Smooth muscle cell (in vitro differentiated cells): Measurements from ENCODE around the gene MBOAT2. TPM values are rescaled to one million over a fixed set of nuclear protein-coding genes. Genes with fewer than 3 reads are reported as not detected.
A peak's percentile ranks its signal among the peaks of the same experiment; 100 is the strongest.

Source experiments
- DNase-seq: peaks from one replicate; lab custom pipeline; 2025; ENCODE audit not compliant: unreplicated experiment; lab: John Stamatoyannopoulos, UW
- H2AFZ ChIP-seq: fragments of 200-600 bp; sonication (generic); 2 replicates; pipeline ENCODE4 v1.6.0; 2016; ENCODE audit warnings: antibody characterized with exemption, low read depth, mild to moderate bottlenecking
- H3F3A ChIP-seq: fragments of 200-600 bp; sonication (generic); 2 replicates; pipeline ENCODE4 v1.6.0; 2017; ENCODE audit warnings: antibody characterized with exemption, low read depth
- H3K27ac ChIP-seq: fragments of 200-600 bp; sonication (generic); 2 replicates; pipeline ENCODE4 v1.5.1; 2016; ENCODE audit warnings: low read depth, mild to moderate bottlenecking
- H3K27me3 ChIP-seq: fragments of 200-600 bp; sonication (generic); 2 replicates; pipeline ENCODE4 v1.6.1; 2016; ENCODE audit warnings: low read depth, mild to moderate bottlenecking
- H3K36me3 ChIP-seq: fragments of 200-600 bp; sonication (generic); 2 replicates; pipeline ENCODE4 v1.5.1; 2016; ENCODE audit warnings: low read depth
- H3K4me1 ChIP-seq: fragments of 200-600 bp; sonication (generic); 2 replicates; pipeline ENCODE4 v1.5.1; 2016; ENCODE audit warnings: low read depth
- H3K4me2 ChIP-seq: fragments of 200-600 bp; sonication (generic); 2 replicates; pipeline ENCODE4 v1.6.0; 2016; ENCODE audit warnings: mild to moderate bottlenecking
- H3K4me3 ChIP-seq: fragments of 200-600 bp; sonication (generic); 2 replicates; pipeline ENCODE4 v1.5.1; 2016; ENCODE audit warnings: mild to moderate bottlenecking
- H3K79me2 ChIP-seq: fragments of 200-600 bp; sonication (generic); 2 replicates; pipeline ENCODE4 v1.6.0; 2016; ENCODE audit warnings: low read depth, mild to moderate bottlenecking
- H3K9ac ChIP-seq: fragments of 200-600 bp; sonication (generic); 2 replicates; pipeline ENCODE4 v1.6.0; 2016; ENCODE audit warnings: low read depth
- H3K9me3 ChIP-seq: fragments of 200-600 bp; sonication (generic); replicated peaks from 2 replicates; pipeline ENCODE4 v1.5.1; 2016; ENCODE audit warnings: low read depth
- H4K20me1 ChIP-seq: fragments of 200-600 bp; sonication (generic); 2 replicates; pipeline ENCODE4 v1.6.0; 2016; ENCODE audit warnings: low read depth
- WGBS: methylation state at CpG from one replicate; pipeline ENCODE4 v1.1.7; 2016; ENCODE audit warnings: low lambda C conversion rate; 5-methylcytosine and 5-hydroxymethylcytosine counted together
- polyA plus RNA-seq: library from polyadenylated mRNA; unstranded; fragments of >200 nt; fragmentation: Nextera tagmentation; extraction: Ambion mirVana; gene quantifications from 2 replicates; pipeline ENCODE4 v1.2.1, GENCODE V29; 2016
- total RNA-seq: library from RNA; depleted of rRNA; stranded (reverse); fragments of >200 nt; gene quantifications from 2 replicates; pipeline ENCODE4 v1.2.3, GENCODE V29; 2014
- TF ChIP-seq, protein P1 (sequence below): fragments of 200-600 bp; sonication (generic); IDR thresholded peaks from 2 replicates; pipeline ENCODE4 v1.5.1; 2017; ENCODE audit warnings: borderline replicate concordance, mild to moderate bottlenecking, antibody characterized with exemption; ENCODE audit not compliant: insufficient read depth, poor library complexity, severe bottlenecking

MBOAT2 gene
- total and polyA plus RNA-seq, 2 experiments from 2014 or later, result 24.1 to 32.6 TPM

GRCh38 chr2:8805278-8806210 is 197.9 kb downstream of the MBOAT2 start:
- Histone ChIP-seq H3K79me2 (no peaks in the 10 kb centered on the region), H3K4me1 (no peaks in the 10 kb centered on the region), H3K4me3 (no peak overlapping the region), H3K36me3 (peaks cover 6% of the 10 kb centered on the region), H3K4me2 (no peak overlapping the region), H4K20me1 (peaks cover 12% of the 10 kb centered on the region), H3K9ac (no peak overlapping the region), H3K27ac (no peak overlapping the region), H3K27me3 (no peaks in the 10 kb centered on the region), H3K9me3 (no peaks in the 10 kb centered on the region), H2AFZ (no peak overlapping the region), H3F3A (no peaks in the 10 kb centered on the region)
- DNase-seq, result no peak
- WGBS, result 85% methylated on average over 6 of the region's 6 CpGs
- TF ChIP-seq, protein P1, sequence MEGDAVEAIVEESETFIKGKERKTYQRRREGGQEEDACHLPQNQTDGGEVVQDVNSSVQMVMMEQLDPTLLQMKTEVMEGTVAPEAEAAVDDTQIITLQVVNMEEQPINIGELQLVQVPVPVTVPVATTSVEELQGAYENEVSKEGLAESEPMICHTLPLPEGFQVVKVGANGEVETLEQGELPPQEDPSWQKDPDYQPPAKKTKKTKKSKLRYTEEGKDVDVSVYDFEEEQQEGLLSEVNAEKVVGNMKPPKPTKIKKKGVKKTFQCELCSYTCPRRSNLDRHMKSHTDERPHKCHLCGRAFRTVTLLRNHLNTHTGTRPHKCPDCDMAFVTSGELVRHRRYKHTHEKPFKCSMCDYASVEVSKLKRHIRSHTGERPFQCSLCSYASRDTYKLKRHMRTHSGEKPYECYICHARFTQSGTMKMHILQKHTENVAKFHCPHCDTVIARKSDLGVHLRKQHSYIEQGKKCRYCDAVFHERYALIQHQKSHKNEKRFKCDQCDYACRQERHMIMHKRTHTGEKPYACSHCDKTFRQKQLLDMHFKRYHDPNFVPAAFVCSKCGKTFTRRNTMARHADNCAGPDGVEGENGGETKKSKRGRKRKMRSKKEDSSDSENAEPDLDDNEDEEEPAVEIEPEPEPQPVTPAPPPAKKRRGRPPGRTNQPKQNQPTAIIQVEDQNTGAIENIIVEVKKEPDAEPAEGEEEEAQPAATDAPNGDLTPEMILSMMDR, result no peak

DNA sequence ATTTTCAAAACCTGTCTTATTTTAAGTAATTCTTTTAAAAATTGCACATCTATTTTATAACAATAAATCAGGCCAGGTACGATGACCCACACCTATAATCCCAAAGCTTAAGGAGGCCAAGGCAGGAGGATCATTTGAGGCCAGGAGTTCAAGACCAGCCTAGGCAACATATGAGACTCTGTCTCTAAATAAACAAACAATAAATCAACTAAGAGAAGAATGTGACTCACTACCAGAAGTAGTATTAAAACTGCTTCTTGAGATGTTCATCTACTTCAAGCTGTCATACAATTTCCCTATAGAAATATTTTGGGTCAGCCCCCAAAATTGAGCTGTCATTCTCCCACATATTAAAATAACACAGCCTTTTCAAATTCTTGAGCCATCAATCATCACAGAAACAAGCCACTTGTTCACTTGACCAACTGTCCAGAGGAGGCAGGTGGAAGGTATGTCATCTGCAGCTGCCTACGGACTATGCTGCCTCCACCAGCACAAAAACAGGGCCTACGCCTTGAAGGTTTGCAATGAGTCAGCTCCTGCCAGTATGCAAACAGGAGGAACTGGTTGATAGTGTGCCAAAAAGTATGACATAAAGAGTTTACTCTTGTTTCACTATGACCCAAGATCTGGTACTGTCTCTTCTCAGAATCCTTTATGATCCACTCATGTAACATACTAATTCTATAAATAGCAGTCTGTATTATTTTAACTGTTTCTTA is 199.7 kb downstream of the MBOAT2 start:
- Histone ChIP-seq H3K4me2 (no peak overlapping the region), H3F3A (no peaks in the 10 kb centered on the region), H2AFZ (no peak overlapping the region), H3K79me2 (no peaks in the 10 kb centered on the region), H3K4me3 (no peak overlapping the region), H3K4me1 (no peaks in the 10 kb centered on the region), H3K27ac (peak overlapping the region; percentile 74), H3K9me3 (no peaks in the 10 kb centered on the region), H3K27me3 (no peaks in the 10 kb centered on the region), H4K20me1 (peaks cover 9% of the 10 kb centered on the region), H3K9ac (no peak overlapping the region), H3K36me3 (peaks cover 6% of the 10 kb centered on the region)
- TF ChIP-seq, protein P1, result no peak
- 70% methylated on average over 3 of the region's 3 CpGs for WGBS
- DNase-seq, result no peak

DNA sequence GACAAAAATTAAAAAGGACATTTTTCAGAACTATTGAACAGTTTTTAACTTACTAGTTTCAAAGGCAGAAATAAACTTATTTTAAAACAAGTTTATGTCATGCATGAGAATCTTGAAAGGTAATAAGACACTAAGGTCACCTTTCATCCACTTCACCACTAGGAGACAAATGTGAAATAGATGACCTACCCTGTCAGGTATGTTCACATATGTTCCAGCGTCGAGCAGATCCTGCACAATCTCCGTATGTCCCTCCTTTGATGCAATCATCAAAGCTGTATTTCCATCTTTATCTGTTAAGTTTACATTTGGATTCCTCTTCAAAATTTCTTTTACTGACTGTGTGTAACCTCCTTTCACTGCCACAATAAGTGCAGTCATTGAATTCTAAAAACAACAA is 200.7 kb downstream of the MBOAT2 start:
- H3K9me3 ChIP-seq, result no peaks in the 10 kb centered on the region
- no peak for DNase-seq
- H3K4me3 ChIP-seq, result no peak overlapping the region
- H3K4me1 ChIP-seq, result no peaks in the 10 kb centered on the region
- H4K20me1 ChIP-seq, result peaks cover 9% of the 10 kb centered on the region
- H3K9ac ChIP-seq, result no peak overlapping the region
- TF ChIP-seq, protein P1, result no peak
- H3K4me2 ChIP-seq, result no peak overlapping the region
- no peak overlapping the region for H2AFZ ChIP-seq
- no peaks in the 10 kb centered on the region for H3F3A ChIP-seq
- 83% methylated on average over 3 of the region's 3 CpGs for WGBS
- H3K27ac ChIP-seq, result no peak overlapping the region
- H3K27me3 ChIP-seq, result no peaks in the 10 kb centered on the region
- no peaks in the 10 kb centered on the region for H3K79me2 ChIP-seq
- peaks cover 6% of the 10 kb centered on the region for H3K36me3 ChIP-seq

Other genes starting within 250 kb of the MBOAT2 start
- gene KIDINS220, start 166.1 kb downstream of the MBOAT2 start, total RNA-seq, result 54.9 and 55.3 TPM in 2 replicates
- 17.8 and 22.3 TPM in 2 replicates for gene KIDINS220, start 166.1 kb downstream of the MBOAT2 start, polyA plus RNA-seq
- gene ASAP2, start 203.1 kb upstream of the MBOAT2 start, total RNA-seq, result 23.1 and 24.1 TPM in 2 replicates
- 8.8 and 14.4 TPM in 2 replicates for gene ASAP2, start 203.1 kb upstream of the MBOAT2 start, polyA plus RNA-seq